Lower lobe of right lung (tissue), 2 donors: ENCODE data around the gene CTSZ. TPM values are rescaled to one million over a fixed set of nuclear protein-coding genes. Genes with fewer than 3 reads are reported as not detected.

Source experiments
- ATAC-seq, 2 donors: fragments of 200-7000 bp; cut with Tn5 transposase; one replicate each; pipeline ENCODE4 v1.9.1; 2020 to 2022; ENCODE audit warnings: mild to moderate bottlenecking in 2 of 2, moderate library complexity in 2 of 2
- DNase-seq: peaks from one replicate; pipeline ENCODE4 v3.0.0-alpha.2; 2020
- H3K27ac ChIP-seq: fragments of 200-600 bp; one replicate; pipeline ENCODE4 v1.8.0; 2022
- H3K27me3 ChIP-seq: fragments of 200-600 bp; one replicate; pipeline ENCODE4 v1.8.0; 2022; ENCODE audit warnings: low read depth
- H3K36me3 ChIP-seq: fragments of 200-600 bp; one replicate; pipeline ENCODE4 v1.8.0; 2022; ENCODE audit warnings: mild to moderate bottlenecking
- H3K4me1 ChIP-seq: fragments of 200-600 bp; one replicate; pipeline ENCODE4 v1.8.0; 2022
- H3K4me3 ChIP-seq: fragments of 200-600 bp; one replicate; pipeline ENCODE4 v1.8.0; 2022; ENCODE audit warnings: mild to moderate bottlenecking
- H3K9me3 ChIP-seq: fragments of 200-600 bp; one replicate; pipeline ENCODE4 v1.8.0; 2022
- intact Hi-C: fragments of 100-400 bp; cut with DNase I; formaldehyde crosslinking; loops from one replicate; pipeline ENCODE4 v1.11.0; 2022
- total RNA-seq: library from RNA; stranded (reverse); fragmentation: NEBNext Ultra II Directional; extraction: Animal tissue kit (Norgen Biotek cat#: 25700); gene quantifications from one replicate; pipeline ENCODE4 v1.2.1, GENCODE V29; 2021
- TF ChIP-seq, protein P1 (sequence below): fragments of 200-600 bp; IDR thresholded peaks from one replicate; pipeline ENCODE4 v1.8.0; 2022; ENCODE audit warnings: antibody characterized with exemption, mild to moderate bottlenecking
- donor health status: DM: no; HTN: yes; CAD: no; lungs with severe emphysema.

The CTSZ gene
- total RNA-seq, 1 donor from 2014 or later, result 533 TPM

DNA sequence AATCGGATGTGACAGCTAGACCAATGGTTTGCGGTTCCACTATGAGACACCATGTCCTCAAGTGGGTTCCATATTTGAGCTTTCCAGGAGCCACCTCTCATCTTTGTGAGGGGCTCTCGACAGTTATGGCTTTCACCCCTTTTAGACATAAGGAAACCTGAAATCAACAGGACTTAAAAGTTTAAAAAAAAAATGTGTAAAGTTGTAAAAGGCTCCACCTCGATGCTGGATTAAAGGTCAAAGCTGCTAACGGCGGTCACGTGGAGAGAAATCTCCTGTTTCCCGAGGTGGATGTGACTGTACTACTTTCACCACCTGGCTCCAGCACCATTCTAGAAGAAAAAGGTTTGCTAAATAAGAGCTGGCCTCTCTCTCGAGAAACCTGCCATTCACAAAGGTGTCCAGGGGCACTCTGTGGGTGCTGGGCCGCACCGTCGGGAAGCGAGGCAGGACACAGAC is 24.5 kb upstream of the CTSZ start:
- ATAC-seq (peak in 1 of 2 donors; percentile 20), DNase-seq (no peak)
- Histone ChIP-seq H3K4me1 (peaks cover 52% of the 10 kb centered on the region), H3K27ac (peak overlapping the region; percentile 92), H3K36me3 (peaks cover 63% of the 10 kb centered on the region), H3K9me3 (no peaks in the 10 kb centered on the region), H3K4me3 (peak overlapping the region; percentile 86), H3K27me3 (no peaks in the 10 kb centered on the region)
- TF ChIP-seq, protein P1, sequence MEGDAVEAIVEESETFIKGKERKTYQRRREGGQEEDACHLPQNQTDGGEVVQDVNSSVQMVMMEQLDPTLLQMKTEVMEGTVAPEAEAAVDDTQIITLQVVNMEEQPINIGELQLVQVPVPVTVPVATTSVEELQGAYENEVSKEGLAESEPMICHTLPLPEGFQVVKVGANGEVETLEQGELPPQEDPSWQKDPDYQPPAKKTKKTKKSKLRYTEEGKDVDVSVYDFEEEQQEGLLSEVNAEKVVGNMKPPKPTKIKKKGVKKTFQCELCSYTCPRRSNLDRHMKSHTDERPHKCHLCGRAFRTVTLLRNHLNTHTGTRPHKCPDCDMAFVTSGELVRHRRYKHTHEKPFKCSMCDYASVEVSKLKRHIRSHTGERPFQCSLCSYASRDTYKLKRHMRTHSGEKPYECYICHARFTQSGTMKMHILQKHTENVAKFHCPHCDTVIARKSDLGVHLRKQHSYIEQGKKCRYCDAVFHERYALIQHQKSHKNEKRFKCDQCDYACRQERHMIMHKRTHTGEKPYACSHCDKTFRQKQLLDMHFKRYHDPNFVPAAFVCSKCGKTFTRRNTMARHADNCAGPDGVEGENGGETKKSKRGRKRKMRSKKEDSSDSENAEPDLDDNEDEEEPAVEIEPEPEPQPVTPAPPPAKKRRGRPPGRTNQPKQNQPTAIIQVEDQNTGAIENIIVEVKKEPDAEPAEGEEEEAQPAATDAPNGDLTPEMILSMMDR, result no peak
- intact Hi-C loops, result no loop called here

- H3K4me3 ChIP-seq, result peak overlapping the region; percentile 86
- TF ChIP-seq, protein P1, result no peak
- peaks cover 52% of the 10 kb centered on the region for H3K4me1 ChIP-seq
- ATAC-seq, result no peak
- H3K27me3 ChIP-seq, result no peaks in the 10 kb centered on the region
- no peaks in the 10 kb centered on the region for H3K9me3 ChIP-seq
- peak overlapping the region; percentile 92 for H3K27ac ChIP-seq
- peaks cover 63% of the 10 kb centered on the region for H3K36me3 ChIP-seq
- DNase-seq, result no peak
- intact Hi-C loops, result no loop called here
Observed at GRCh38 chr20:59030911-59031563, 24.0 kb upstream of the CTSZ start.

- Histone ChIP-seq H3K4me1 (peaks cover 52% of the 10 kb centered on the region), H3K36me3 (peaks cover 67% of the 10 kb centered on the region), H3K4me3 (peak overlapping the region; percentile 7), H3K27ac (no peak overlapping the region), H3K9me3 (no peaks in the 10 kb centered on the region), H3K27me3 (no peaks in the 10 kb centered on the region)
- ATAC-seq (no peak), DNase-seq (no peak)
- intact Hi-C loops, result no loop called here
- TF ChIP-seq, protein P1, result no peak
Observed at GRCh38 chr20:59028812-59029211, 21.8 kb upstream of the CTSZ start.

DNA sequence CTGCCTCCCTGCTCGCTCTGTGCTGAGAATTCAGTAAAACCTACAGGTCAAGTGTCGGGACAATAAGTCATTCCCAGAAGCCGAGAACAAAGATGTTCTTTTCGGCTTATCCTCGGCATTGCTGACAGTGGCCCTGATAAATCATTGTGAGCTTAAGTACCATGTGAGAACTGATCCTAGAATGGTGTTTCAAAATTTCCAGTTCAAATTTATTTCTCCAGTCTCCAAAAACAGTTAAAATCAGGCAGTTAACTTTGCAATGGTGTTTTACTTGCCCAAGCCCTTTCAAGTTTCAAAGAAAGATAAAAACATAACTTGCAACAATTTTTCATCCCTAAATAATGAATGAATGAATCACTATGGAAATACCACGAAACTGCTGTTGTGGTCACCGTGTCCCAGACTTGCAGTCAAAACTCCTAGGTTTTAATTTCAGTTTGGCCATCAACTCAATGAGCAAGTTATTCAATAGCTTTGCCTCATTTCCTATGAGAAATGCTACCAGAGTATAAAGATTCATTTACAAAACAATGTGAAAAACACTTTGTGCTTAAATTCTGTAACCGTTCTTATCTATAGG is 20.8 kb upstream of the CTSZ start:
- Histone ChIP-seq H3K4me3 (no peak overlapping the region), H3K27ac (no peak overlapping the region), H3K36me3 (peaks cover 77% of the 10 kb centered on the region), H3K9me3 (no peaks in the 10 kb centered on the region), H3K27me3 (no peaks in the 10 kb centered on the region), H3K4me1 (peaks cover 48% of the 10 kb centered on the region)
- TF ChIP-seq, protein P1, result no peak
- no peak for ATAC-seq
- intact Hi-C loops, result no loop called here
- DNase-seq, result no peak

DNA sequence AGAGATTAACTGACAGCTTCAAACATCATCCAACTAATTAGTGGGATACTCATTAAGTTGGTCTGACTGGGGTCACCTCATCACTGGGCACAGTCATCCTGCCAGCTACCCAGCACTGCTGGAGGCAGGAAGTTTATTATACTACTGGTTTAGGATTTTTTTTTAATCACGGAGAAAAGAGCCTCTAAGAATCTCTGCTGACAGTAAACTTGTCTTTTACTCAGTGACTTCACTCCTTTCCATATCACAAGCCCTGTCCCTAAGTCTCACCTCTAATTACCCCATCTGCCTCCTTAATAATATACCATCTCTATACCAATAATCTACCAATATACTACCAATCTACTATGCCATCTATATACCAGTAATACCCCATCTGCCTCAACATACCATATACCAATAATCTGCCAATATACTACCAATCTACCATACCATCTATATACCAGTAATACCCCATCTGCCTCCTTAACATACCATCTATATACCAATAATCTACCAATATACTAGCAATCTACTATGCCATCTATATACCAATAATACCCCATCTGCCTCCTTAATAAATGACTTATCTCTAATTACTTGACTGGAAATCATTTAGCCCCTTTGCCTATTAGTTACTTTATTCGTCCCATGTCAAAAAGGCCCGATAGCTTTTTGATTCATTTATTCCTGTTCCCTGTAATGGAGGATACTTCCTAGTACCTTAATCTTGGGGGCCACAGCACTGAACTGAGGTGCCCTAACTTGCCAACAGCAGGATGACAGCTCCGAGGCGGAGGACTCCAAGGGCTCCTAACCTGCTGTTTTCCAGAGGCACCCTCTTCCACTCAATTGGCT is 20.1 kb upstream of the CTSZ start:
- no peaks in the 10 kb centered on the region for H3K27me3 ChIP-seq
- no peak overlapping the region for H3K4me3 ChIP-seq
- no peaks in the 10 kb centered on the region for H3K9me3 ChIP-seq
- H3K36me3 ChIP-seq, result peaks cover 79% of the 10 kb centered on the region
- peaks cover 47% of the 10 kb centered on the region for H3K4me1 ChIP-seq
- DNase-seq (no peak), ATAC-seq (no peak)
- intact Hi-C loops, result no loop called here
- H3K27ac ChIP-seq, result no peak overlapping the region
- TF ChIP-seq, protein P1, result no peak
